NCI-H1092 (cell line): ENCODE data around the gene GPR183.

ENCODE experiments used
- DNase-seq: peaks from one replicate; lab custom pipeline; 2025; lab: John Stamatoyannopoulos, UW

GPR183 gene

GRCh38 chr13:99339230-99339721 is 32.1 kb upstream of the GPR183 start:
- DNase-seq = no peak

DNA sequence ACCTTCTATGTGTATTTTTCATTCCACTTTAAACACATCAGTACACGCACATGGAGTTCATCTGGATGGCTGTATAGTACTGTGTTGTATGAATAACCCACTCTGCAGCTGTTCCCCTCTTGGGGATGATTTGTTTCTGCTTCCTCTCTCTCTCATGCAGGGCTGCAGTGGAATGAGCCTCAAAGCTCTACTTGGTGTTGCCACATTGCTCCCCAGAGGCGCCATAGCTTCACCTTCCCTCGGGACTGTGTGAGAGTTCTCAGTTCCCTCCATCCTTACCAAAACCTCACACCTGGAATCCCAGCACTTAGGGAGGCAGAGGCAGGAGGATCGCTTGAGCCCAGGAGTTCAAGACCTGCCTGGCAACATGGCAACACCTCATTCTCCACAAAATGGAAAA is 28.4 kb upstream of the GPR183 start:
- DNase-seq = no peak

DNA sequence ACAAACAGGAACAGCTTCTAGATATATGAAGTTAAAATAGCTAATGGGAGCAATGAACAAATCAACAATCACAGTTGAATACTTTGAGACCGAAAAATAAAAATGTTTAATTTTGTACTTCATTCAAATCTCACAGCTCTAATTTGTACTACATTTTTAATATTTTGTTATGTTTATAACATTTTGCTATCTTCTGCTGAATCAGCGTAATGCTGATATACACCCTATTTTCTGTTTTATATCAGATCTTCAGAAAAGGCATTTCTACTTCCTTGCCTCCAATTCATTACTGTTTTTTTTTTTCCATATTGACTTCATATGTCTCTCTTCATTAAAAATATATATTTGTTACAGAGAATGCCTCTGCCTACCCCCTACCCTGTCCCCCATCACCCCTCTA is 27.9 kb upstream of the GPR183 start:
- no peak for DNase-seq

DNA sequence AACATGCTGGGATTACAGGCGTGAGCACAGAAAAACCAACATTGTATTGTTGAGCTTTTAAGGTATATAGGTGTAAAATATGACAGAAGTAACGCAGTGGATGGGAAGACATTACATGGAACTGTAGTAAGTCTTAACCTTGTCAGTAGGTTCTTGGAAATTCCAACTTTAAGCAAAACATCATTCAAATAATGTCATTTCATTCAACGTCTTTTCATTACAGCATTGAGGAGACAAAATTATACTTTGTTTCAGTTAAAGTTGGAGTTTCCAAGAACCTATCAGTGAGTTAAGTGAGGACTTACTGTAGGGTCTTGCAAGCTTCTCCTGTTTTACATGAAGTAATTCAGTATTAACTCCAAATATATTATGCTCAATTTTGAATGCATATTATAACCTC is 27.0 kb upstream of the GPR183 start:
- DNase-seq = no peak

DNA sequence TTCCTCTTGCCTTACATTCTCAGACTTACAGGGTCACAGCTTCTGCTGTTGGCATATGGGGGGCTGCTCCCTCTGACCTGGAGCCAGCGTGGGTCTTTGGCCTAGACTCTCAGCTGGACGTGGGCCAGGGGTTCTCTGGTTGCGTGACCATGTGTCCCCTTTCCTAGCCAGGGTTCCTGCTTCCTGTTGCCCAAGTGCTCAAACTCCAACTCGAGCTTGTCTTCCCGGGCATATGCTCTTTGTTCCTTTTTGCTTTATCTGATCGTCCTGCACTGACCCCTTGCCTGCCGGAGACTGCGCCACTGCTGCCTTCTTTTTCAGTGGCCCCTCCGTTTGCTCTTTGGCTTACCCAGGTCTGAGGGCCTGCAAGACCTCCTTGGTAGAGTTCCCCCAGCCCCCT is 25.3 kb upstream of the GPR183 start:
- DNase-seq = no peak

- DNase-seq = no peak
These were observed 24.7 kb upstream of the GPR183 start for GRCh38 chr13:99331881-99332293.

- no peak for DNase-seq
These were observed 23.7 kb upstream of the GPR183 start for GRCh38 chr13:99330942-99331341.

DNA sequence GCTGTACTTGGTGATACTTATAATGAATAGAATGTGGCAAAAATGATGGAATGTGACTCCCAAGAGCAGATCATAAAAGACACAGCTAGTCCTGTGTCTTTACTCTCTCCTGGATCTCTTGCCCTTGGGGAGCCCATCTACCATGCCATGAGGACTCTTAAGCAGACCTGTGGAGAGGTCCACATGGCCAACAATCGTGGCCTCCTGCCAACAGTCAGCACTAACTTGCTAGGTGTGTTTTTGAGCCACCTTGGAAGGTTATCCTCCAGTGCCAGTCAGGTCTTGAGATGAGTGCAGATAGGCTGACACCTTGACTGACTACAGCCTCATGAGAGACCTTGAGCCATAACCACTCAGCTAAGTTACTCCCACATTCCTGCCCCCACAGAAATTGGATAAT is 22.3 kb upstream of the GPR183 start:
- DNase-seq = no peak

DNA sequence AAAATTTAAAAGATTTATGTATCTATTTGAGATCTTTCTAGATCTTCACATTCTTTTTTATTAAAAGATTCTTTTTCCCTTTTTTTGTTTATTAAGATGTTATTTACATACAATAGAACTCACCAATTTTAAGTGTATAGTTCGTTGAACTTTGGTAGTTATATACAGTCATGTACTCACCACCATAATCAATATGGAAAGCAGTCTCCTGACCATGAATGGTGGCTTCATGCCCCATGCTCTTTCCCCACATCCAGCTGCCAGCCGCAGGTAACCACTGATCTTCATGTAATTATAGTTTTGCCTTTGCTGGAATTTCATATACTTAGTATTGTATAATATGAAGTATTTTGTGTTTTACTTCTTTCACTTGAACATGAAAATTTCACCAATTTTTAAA is 20.6 kb upstream of the GPR183 start:
- no peak for DNase-seq

DNA sequence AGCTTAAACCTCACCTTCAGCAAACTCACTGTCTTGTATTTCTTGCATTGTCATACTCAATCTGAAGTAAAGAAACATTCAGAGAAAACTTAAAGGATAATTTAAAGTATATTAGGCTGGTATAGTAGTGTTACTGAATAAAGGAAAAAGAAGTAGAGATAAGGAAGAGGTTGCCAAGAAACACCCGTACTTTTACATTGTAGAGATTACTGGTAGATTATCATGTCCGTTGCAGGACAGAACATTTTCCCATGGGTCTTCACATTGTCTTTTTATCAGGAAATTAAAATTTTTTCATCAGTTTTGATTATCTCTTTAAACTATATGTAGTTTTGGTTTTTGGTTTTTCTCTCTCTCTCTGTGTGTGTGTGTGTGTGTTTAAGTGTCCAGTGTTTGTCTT is 19.9 kb upstream of the GPR183 start:
- no peak for DNase-seq

DNA sequence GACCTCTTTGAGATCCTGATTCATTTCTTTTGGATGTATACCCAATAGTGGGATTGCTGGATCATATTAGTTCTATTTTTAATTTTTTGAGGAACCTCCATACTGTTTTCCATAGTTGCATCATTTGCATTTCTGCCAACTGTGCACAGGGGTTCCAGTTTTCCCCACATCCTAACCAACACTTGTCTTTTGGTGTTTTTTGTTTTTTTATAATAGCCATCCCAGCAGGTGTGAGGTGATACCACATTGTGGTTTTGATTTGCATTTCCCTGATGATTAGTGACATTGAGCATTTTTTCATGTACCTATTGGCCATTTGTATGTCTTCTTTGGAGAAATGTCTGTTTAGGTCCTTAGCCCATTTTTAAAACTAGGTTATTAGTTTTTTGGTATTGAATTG is 18.8 kb upstream of the GPR183 start:
- DNase-seq = no peak

GRCh38 chr13:99323488-99323887 is 16.3 kb upstream of the GPR183 start:
- DNase-seq = no peak

GRCh38 chr13:99322297-99323103 is 15.3 kb upstream of the GPR183 start:
- DNase-seq = no peak

DNA sequence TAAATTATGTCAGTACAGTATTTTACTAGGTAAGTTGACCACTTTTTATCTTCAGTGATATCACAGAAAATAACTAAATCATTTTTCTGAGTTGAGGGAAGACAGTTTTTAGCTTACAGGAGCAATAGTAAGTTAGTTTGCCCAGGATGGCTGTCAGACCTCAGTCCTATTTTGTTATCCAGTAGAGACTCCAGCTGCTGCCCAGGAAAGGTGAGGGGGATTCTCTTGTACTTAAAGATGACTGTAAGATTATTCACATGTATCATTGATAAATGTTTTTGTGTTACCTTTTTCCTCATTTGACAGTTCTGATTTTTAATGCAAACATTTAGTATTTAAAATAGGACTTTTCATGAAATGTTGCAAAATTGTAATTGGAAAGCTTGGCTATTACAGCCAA is 14.5 kb upstream of the GPR183 start:
- no peak for DNase-seq

DNA sequence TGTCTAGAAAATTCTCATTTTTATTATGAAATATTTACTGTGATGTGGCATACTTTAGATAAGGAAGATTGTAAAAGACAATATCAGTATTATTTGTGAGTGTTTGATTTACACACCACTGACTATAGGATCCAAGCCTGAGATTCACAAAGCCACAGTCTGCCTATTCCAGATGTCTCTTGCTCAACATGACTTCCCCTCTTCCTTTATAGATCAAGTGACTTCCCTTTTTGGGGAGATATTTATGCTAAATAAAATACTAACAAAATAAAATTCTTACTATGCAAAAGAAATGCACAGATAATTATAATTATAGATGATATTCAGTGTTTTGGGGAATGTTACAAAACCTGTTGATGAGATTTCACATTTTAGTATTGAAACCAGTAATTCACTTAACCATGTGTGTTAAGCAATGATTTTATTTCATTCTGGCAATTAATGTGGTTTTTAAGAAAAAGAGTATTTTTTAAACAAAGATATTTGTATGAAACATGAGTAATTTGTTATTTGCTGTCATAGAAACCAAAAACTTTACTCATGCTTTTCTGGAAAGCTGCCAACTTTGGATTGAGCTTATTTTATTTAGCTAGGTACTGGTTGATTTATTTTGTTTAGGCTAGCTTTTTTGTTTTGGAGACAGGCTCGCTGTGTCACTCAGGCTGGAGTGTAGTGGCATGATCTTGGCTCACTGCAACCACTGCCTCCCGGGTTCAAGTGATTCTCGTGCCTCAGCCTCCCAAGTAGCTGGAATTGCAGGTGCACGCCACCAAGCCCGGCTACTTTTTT is 13.7 kb upstream of the GPR183 start:
- DNase-seq = no peak

GRCh38 chr13:99316657-99317256 is 9.6 kb upstream of the GPR183 start:
- DNase-seq = peak; percentile 74

DNA sequence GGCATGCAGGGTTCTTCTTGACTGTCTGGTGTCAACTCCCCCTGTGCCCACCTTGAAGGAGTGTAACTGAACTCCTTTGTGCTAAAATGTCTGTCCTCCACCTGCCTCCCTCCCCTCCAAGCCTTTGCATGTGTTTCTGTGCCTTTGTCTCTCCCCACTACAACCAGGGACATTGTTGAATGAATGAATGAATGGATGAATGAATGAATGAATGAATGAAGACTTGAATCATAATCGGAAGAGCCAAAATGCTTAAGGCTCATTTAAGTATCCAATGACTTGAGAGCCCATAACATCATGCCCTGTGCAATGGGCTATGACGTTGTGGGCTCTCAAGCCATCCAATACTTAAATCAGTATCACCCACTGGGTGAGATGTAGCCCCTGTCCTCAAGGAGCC is 9.0 kb upstream of the GPR183 start:
- DNase-seq = peak; percentile 56

- no peak for DNase-seq
These were observed 8.0 kb upstream of the GPR183 start for GRCh38 chr13:99315186-99315585.

DNA sequence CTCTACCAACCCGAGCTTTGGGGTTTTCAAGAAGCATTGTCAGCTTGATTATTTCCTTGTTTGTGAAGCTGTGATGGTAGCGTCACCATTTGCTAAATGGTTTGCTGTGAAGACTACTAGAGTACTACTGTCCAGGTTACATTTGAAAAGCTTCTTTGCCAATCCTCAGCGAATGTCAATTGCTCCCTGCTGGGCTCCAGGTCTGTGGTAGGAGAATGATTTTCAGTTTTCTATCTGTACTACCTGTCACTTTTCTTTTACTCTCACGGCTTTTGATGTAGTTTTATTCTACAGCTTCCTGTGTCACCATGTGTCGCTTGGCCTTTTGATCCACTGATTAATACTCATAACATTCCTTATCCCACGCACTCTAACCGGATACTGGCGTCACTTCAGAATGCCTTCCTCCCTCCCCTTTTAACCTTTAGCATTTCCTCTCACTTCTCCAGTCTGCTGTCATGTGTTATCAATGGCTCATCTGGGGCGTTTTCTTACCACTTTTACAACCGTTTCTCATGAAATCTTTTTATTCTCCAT is 7.5 kb upstream of the GPR183 start:
- no peak for DNase-seq

DNA sequence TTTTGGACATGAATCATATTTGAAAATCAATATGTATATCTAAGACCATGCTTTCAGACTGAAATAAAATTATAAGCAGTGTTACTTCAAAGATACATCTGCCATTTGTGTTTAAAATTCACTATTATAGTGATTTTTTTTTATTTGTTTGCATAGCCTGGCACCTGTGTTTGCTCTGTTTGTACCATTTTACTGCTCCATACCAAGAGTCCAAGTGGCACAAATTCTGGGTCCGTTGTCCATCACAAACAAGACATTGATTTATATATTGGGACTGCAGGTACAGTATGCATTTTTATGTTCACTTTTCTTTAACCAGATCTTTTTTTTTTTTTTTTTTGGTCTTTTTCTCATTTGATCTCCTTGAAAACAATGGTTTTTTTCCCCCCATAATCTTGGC is 6.7 kb upstream of the GPR183 start:
- no peak for DNase-seq

- DNase-seq = no peak
These were observed 6.3 kb upstream of the GPR183 start for GRCh38 chr13:99313501-99313900.

GRCh38 chr13:99312493-99312883 is 5.3 kb upstream of the GPR183 start:
- no peak for DNase-seq
